A673 (cell line): ENCODE measurements around the gene ACSS1.

Experiments used
- EZH2 ChIP-seq: fragments of 200-600 bp; sonication (generic); IDR thresholded peaks from 2 replicates; pipeline ENCODE4 v1.6.1; 2017; ENCODE audit warnings: borderline replicate concordance, low read depth, mild to moderate bottlenecking, mixed read lengths, antibody characterized with exemption, low read length; ENCODE audit not compliant: poor library complexity, severe bottlenecking
- TF ChIP-seq, protein P1 (sequence below): fragments of 300-800, 200-600 bp; sonication (generic); conservative IDR thresholded peaks from 2 replicates; pipeline ENCODE4 v1.5.1; 2017; ENCODE audit warnings: low read depth, mild to moderate bottlenecking, antibody characterized with exemption, low read length, moderate library complexity, mixed read lengths

DNA sequence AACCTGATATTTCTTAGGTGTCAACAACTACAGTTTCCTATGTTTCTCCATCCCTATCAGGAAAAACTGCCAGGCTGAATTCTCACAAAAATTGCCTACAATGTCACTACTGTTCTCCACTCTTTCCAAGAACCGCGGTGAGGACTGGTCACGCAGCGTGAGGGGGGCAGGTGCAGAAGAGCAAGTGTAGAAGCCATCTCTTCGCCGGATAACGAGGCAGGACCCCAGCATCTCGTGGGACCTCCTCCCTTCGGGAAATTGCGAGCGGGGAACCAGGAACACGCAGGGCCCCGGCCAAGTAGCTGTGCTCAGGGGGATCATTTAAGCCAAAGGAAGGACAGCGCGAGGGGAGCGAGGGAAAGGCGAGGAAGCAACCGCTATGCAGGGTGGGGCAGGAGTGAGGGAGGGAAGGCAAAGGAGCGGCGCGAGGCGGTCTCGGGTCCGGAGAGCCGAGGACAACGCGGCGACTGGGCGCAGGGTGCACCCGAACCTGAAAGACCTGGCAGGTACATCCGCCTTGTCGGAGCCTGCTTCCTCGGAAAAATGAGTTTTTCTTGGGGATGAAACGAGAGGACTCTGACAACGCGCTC, 65.9 kb downstream of the ACSS1 start:
- TF ChIP-seq, protein P1, sequence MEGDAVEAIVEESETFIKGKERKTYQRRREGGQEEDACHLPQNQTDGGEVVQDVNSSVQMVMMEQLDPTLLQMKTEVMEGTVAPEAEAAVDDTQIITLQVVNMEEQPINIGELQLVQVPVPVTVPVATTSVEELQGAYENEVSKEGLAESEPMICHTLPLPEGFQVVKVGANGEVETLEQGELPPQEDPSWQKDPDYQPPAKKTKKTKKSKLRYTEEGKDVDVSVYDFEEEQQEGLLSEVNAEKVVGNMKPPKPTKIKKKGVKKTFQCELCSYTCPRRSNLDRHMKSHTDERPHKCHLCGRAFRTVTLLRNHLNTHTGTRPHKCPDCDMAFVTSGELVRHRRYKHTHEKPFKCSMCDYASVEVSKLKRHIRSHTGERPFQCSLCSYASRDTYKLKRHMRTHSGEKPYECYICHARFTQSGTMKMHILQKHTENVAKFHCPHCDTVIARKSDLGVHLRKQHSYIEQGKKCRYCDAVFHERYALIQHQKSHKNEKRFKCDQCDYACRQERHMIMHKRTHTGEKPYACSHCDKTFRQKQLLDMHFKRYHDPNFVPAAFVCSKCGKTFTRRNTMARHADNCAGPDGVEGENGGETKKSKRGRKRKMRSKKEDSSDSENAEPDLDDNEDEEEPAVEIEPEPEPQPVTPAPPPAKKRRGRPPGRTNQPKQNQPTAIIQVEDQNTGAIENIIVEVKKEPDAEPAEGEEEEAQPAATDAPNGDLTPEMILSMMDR, result no peak
- no peak for TF ChIP-seq EZH2
